H54 (cell line): ENCODE data around the gene SLC35B1.

ENCODE experiments used
- DNase-seq: peaks from one replicate; pipeline ENCODE4 v3.0.0; 2011; ENCODE audit warnings: low spot score, mixed read lengths; ENCODE audit not compliant: insufficient read length
- FAIRE-seq: peaks from 3 replicates; lab custom pipeline; 2011; peaks lifted over from hg19 to GRCh38; lab: Jason Lieb, UNC
- POLR2A ChIP-seq: IDR thresholded peaks from 2 replicates; pipeline ENCODE4 v1.6.1; 2011; ENCODE audit warnings: low read depth, mild to moderate bottlenecking, low read length

SLC35B1 gene, protein sequence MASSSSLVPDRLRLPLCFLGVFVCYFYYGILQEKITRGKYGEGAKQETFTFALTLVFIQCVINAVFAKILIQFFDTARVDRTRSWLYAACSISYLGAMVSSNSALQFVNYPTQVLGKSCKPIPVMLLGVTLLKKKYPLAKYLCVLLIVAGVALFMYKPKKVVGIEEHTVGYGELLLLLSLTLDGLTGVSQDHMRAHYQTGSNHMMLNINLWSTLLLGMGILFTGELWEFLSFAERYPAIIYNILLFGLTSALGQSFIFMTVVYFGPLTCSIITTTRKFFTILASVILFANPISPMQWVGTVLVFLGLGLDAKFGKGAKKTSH

GRCh38 chr17:49707608-49708514 lies at the start of gene SLC35B1:
Gene SLC35B1, minus strand, starts transcription at chr17:49707964. Its CDS starts 131 bp downstream, at chr17:49707833.
- FAIRE-seq (peak; percentile 89), DNase-seq (peak; percentile 100)
- TF ChIP-seq POLR2A: peak; percentile 71

DNA sequence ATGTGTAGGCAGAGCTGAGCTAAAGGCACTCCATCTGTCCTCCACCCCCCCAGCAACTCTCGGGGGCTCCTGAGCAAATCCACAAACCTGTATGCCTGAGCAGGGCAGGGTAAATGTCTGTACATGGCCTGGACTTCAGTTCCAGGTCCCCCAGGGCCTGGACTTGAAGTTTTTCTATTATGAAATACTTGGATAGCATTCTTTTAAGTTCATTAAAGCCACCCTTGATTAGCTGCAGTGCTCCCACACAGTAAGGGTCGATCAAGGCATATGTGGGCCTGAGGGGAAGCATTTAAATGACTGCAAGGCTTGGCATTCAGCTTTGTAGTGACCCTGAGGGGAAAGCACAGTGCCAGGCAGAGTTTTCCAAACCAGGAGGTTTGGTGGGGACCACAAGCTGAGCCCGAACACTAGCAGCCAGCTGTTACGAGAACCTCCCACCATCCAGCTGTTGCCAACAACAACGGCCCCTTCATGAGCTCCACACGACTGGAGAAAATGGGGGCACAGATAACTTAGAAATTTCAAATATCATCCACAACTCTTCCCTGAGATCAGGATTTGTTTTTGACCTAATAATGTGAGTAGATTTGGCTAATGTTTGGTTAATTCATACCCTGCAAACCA lies 49.5 kb upstream of the SLC35B1 start:
- FAIRE-seq (no peak), DNase-seq (no peak)
- no peak for TF ChIP-seq POLR2A

DNA sequence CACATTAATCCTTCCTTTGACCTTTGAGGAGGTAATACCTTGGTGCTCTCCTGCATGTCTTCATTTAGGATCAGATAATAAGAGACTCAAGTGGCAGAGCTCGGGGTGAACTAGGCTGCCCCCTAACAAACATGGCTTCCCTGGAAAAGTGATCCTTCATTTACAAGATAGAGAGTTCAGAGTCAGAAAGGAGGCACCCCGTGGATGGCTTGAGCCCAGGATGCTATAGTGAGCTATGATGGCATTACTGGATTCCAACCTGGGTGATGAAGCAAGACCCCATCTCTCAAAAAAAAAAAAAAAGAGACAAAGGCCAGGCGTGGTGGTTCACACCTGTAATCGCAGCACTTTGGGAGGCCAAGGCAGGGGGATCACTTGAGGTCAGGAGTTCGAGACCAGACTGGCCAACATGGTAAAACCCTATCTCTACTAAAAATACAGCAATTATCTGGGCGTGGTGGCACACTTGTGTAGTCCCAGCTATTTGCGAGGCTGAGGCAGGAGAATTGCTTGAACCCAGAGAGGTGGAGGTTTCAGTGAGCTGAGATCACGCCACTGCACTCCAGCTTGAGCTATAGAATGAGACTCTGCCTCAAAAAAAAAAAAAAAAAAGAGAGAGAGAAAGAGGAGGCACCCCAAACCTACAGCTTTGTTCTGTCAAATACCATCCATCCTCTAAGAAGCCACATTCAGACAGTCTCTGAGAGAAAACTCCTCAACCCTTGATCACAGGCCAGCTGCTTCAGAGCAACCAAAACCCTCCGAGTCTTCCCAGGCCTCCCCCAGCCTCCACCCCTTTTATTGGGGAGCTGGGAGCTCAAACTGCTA lies 48.8 kb upstream of the SLC35B1 start:
- FAIRE-seq (no peak), DNase-seq (no peak)
- TF ChIP-seq POLR2A: no peak

- TF ChIP-seq POLR2A: no peak
- FAIRE-seq: no peak
- no peak for DNase-seq
Observed at GRCh38 chr17:49755663-49756283, 48.0 kb upstream of the SLC35B1 start.

DNA sequence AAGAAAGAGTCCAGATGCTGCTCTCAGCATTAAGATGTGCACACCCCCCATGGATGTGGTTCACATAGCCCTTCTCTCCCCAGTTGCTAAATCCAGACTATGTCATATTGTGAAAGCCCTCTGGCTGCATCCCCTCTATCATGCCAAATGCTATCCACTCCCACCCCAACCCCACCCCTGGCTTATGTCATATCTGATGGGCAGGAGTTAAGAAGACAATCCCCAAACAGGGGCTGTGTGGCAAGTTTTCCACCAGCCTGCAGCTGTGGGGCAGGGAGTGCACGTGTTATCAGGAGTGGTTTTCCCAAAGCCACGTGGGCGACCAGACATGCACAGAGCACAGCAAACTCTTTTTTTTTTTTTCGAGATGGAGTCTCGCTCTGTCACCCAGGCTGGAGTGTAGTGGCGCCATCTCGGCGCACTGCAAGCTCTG lies 46.2 kb upstream of the SLC35B1 start:
- no peak for FAIRE-seq
- TF ChIP-seq POLR2A: no peak
- no peak for DNase-seq

DNA sequence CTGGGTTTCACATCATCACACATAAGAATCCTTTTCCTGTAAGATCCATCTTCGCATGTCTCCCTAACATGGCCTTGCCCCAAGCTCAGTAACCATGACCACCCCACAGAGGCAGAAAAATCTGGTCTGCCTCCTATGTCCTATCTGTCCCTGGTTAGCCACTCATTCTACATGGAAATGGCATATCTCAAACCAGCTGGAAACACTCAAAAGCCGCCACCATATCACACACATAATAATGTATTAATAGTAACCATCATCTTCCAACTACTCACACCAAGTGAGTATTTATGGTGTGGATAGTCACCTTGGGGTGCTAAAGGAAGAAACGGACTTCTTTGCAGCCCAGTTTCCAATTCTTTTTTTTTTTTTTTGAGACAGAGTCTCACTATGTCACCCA lies 44.7 kb upstream of the SLC35B1 start:
- DNase-seq (no peak), FAIRE-seq (no peak)
- TF ChIP-seq POLR2A: no peak

DNA sequence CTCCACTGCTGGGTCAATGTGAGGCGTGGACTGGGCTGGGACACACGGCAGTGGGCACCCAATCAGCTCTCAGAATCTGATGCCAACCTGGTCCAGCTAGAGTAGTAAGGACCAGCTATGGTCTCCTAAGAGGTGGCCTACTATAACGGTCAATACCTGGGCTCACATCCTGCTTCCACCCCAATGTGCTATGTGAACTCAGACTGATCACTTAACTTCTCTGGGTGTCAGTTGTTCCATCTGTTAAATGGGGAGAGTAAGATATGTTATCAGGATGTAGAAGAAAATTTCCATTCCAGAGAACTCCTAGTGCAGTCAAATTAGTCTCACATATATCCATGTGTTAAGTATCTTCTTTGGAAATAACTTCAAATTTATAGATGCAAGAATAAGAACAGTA lies 42.0 kb upstream of the SLC35B1 start:
- TF ChIP-seq POLR2A: no peak
- DNase-seq (no peak), FAIRE-seq (no peak)

GRCh38 chr17:49748791-49749190 lies 41.0 kb upstream of the SLC35B1 start:
- no peak for TF ChIP-seq POLR2A
- FAIRE-seq: no peak
- DNase-seq: no peak

- FAIRE-seq (no peak), DNase-seq (no peak)
- TF ChIP-seq POLR2A: no peak
Observed at GRCh38 chr17:49748223-49748622, 40.5 kb upstream of the SLC35B1 start.

- TF ChIP-seq POLR2A: no peak
- FAIRE-seq (no peak), DNase-seq (no peak)
Observed at GRCh38 chr17:49747632-49748031, 39.9 kb upstream of the SLC35B1 start.

GRCh38 chr17:49746791-49747490 lies 39.2 kb upstream of the SLC35B1 start:
- TF ChIP-seq POLR2A: no peak
- DNase-seq (no peak), FAIRE-seq (no peak)
